ENCODE data around the gene MYOT.

MYOT gene

GRCh38 chr5:137828664-137829063 is 39.0 kb upstream of the MYOT start:
- TF ChIP-seq, protein P1, sequence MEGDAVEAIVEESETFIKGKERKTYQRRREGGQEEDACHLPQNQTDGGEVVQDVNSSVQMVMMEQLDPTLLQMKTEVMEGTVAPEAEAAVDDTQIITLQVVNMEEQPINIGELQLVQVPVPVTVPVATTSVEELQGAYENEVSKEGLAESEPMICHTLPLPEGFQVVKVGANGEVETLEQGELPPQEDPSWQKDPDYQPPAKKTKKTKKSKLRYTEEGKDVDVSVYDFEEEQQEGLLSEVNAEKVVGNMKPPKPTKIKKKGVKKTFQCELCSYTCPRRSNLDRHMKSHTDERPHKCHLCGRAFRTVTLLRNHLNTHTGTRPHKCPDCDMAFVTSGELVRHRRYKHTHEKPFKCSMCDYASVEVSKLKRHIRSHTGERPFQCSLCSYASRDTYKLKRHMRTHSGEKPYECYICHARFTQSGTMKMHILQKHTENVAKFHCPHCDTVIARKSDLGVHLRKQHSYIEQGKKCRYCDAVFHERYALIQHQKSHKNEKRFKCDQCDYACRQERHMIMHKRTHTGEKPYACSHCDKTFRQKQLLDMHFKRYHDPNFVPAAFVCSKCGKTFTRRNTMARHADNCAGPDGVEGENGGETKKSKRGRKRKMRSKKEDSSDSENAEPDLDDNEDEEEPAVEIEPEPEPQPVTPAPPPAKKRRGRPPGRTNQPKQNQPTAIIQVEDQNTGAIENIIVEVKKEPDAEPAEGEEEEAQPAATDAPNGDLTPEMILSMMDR (IDR thresholded peaks at IDR 0.05; ENCODE audit: insufficient read depth, low read depth, low read length, missing control alignments) = no peak
- H3K4me3 ChIP-seq (ENCODE audit: low read depth, low read length) = no peak overlapping the region
- no peak for DNase-seq (ENCODE audit: low read depth)

DNA sequence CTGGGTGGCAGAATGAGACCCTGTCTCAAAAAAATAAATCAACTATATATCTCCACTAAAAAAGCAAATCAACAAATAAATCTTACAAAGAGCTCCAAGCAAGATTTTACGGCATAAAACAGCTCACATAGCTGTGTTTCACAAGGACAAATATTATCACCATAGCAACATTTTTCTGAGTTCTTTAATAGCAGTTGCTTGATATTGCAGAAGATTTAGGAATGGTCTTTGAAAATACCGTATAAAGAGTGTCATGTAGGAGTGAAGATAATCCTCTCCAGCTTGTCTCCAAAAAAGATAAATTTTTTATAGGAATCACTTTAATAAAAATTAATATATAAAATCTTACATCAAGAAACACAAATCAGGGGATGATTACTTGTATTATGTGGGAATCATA is 36.6 kb upstream of the MYOT start:
- DNase-seq (ENCODE audit: low read depth) = no peak
- TF ChIP-seq, protein P1 (IDR thresholded peaks at IDR 0.05; ENCODE audit: insufficient read depth, low read depth, low read length, missing control alignments) = no peak
- H3K4me3 ChIP-seq (ENCODE audit: low read depth, low read length) = no peak overlapping the region

GRCh38 chr5:137831526-137831925 is 36.1 kb upstream of the MYOT start:
- TF ChIP-seq, protein P1 (IDR thresholded peaks at IDR 0.05; ENCODE audit: insufficient read depth, low read depth, low read length, missing control alignments) = no peak
- no peak for DNase-seq (ENCODE audit: low read depth)
- no peak overlapping the region for H3K4me3 ChIP-seq (ENCODE audit: low read depth, low read length)

DNA sequence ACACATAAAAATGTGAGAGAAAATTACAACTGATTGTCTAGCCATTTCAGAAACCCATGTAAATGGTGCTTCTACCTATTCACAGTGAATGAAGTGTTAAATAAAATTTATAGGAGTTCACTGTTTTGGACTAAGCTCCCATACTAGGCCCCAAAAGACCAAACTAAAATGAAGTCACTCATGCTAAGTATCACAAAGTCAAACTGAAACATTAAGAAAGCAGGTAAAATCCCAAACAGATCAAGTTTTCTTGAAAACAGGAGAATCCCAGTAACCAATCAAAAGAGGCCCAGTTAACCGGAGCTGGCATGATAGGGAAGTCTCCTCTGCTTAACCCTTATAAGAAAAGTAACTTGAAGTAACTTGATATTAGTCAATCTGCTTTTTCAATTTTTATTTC is 35.2 kb upstream of the MYOT start:
- TF ChIP-seq, protein P1 (IDR thresholded peaks at IDR 0.05; ENCODE audit: insufficient read depth, low read depth, low read length, missing control alignments) = no peak
- no peak for DNase-seq (ENCODE audit: low read depth)
- H3K4me3 ChIP-seq (ENCODE audit: low read depth, low read length) = no peak overlapping the region

GRCh38 chr5:137833463-137833862 is 34.2 kb upstream of the MYOT start:
- no peak overlapping the region for H3K4me3 ChIP-seq (ENCODE audit: low read depth, low read length)
- DNase-seq (ENCODE audit: low read depth) = no peak
- TF ChIP-seq, protein P1 (IDR thresholded peaks at IDR 0.05; ENCODE audit: insufficient read depth, low read depth, low read length, missing control alignments) = no peak

DNA sequence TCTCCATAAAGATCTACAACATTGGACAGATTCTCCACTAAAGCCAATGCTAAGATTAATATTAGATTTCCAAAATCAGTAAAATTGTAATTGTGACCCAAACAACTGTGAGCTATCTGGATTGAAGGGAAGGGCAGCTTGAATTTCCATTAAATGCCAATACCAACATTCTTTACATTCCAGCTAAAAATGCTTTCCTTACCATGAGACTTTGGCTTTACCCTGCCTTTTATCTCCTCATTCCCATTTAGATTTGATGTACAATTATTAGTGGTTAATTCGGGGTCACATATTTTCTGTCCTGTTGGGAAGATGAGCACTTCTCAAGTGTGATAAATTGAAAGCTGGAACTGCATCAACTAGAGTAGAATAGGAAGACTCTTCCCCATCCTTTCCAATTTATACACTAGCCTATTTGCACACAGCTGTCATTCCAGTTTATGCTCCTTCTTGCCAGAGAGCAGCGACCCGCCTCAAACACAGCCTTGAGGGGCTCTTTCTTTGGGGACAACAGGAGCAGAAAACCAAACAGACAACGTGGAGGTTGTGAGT is 33.1 kb upstream of the MYOT start:
- TF ChIP-seq, protein P1 (IDR thresholded peaks at IDR 0.05; ENCODE audit: insufficient read depth, low read depth, low read length, missing control alignments) = no peak
- no peak for DNase-seq (ENCODE audit: low read depth)
- no peak overlapping the region for H3K4me3 ChIP-seq (ENCODE audit: low read depth, low read length)

GRCh38 chr5:137836298-137836697 is 31.4 kb upstream of the MYOT start:
- no peak for DNase-seq (ENCODE audit: low read depth)
- TF ChIP-seq, protein P1 (IDR thresholded peaks at IDR 0.05; ENCODE audit: insufficient read depth, low read depth, low read length, missing control alignments) = no peak
- no peak overlapping the region for H3K4me3 ChIP-seq (ENCODE audit: low read depth, low read length)

Measured in GM12865 (cell line).